Heart left ventricle (tissue), 13 donors: ENCODE measurements around the gene KCNQ1.

ENCODE experiments used
- CTCF ChIP-seq, 12 donors: fragments of 200-600 bp; sonication (generic) in 4 of 12; IDR thresholded peaks; one replicate each; pipeline versions ENCODE4 v1.5.0 to v1.8.0; 2018 to 2022; ENCODE audit warnings: antibody characterized with exemption in 12 of 12, mild to moderate bottlenecking in 5 of 12
- POLR2A ChIP-seq, 2 donors: fragments of 450-650 bp; IDR thresholded peaks; one replicate each; pipeline ENCODE4 v1.6.1; 2017; ENCODE audit warnings: antibody characterized with exemption in 2 of 2, mild to moderate bottlenecking in 2 of 2, moderate library complexity in 2 of 2
- donor health status: ischemic (EF 13 %, LVEDD 7.1; RV severe dilation, severe dysfunction).
- donor health status: DM: no; HTN: yes; CAD: no.
- donor health status: DM: no; HTN: no; CAD: no.
- donor health status: ischemic (EF 25% LVEDD 6.9; RV normal size, moderate dysfunction).
- donor health status: ischemic (EF 25% LVEDD 5.7; RV mildly dilated, moderate dysfunction).
- donor health status: ischemic (EF 35%, LVEDD 5.7; RV mildly dilated, moderate dysfunction).
- donor health status: nonischemic (EF 11% LVEDD 7.7; RV severe dilation, severe dysfunction).
- donor health status: DM: yes; HTN: yes; CAD: no.
- donor health status: PGD.
- donor health status: ischemic (EF 29% LVEDD 5.4; RV normal size, mild dysfunction).
- donor health status: nonischemic (EF 23%, LVEDD 6.1; RV moderate dilation, normal function).

DNA sequence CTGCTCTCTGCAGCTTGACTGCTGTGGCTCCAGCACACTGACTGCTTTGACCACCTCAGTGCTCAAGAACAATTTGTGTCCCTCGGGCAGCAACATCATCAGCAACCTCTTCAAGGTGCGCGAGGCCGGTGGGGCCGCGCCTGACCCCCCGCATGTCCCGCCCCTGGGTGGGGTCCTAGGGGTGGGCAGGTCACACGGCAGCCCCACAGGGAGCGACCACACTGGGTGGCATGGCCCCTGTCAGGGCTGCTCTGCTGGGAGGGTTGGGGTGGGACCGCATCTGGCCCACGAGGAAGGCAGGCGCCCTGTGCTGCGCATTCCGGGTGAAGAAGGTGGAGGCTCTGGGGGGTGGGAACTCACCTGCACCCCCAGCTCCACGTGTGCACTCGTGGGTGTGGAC lies 49.0 kb upstream of the KCNQ1 start:
- TF ChIP-seq CTCF (IDR thresholded peaks at IDR 0.05) (no peak), POLR2A (IDR thresholded peaks at IDR 0.05) (no peak)
